Urinary bladder (tissue), 4 donors: Measurements from ENCODE around the gene RAF1. TPM values are rescaled to one million over a fixed set of nuclear protein-coding genes. Genes with fewer than 3 reads are reported as not detected.

Experiments
- DNase-seq: peaks from one replicate; pipeline ENCODE4 v3.0.0-alpha.2; 2015; ENCODE audit errors: extremely low spot score
- H3K27ac ChIP-seq: one replicate; pipeline ENCODE4 v1.5.1; 2013; ENCODE audit warnings: low read depth, mild to moderate bottlenecking, moderate library complexity
- H3K36me3 ChIP-seq: one replicate; pipeline ENCODE4 v1.6.1; 2013; ENCODE audit warnings: mild to moderate bottlenecking, moderate library complexity; ENCODE audit not compliant: insufficient read depth
- H3K4me1 ChIP-seq: one replicate; pipeline ENCODE4 v1.6.1; 2013; ENCODE audit warnings: mild to moderate bottlenecking, moderate library complexity; ENCODE audit not compliant: insufficient read depth
- H3K4me3 ChIP-seq: one replicate; pipeline ENCODE4 v1.5.1; 2013; ENCODE audit warnings: low read depth, low read length
- WGBS: extraction: QIAGEN DNeasy Blood & Tissue Kit; methylation state at CpG from one replicate; pipeline ENCODE4 v1.1.7; 2013; 5-methylcytosine and 5-hydroxymethylcytosine counted together
- polyA plus RNA-seq: library from polyadenylated mRNA; stranded (reverse); fragments of 200-250 nt; gene quantifications from one replicate; pipeline ENCODE4 v1.2.3, GENCODE V29; 2013
- total RNA-seq: library from RNA; depleted of rRNA; stranded (reverse); fragments of >200 nt; gene quantifications from one replicate; pipeline ENCODE4 v1.2.3, GENCODE V29; 2014
- donor health status: healthy with polysubstance abuse.
- donor health status: healthy.

RAF1 gene
- total and polyA plus RNA-seq, 2 donors, result 69.5 to 107 TPM

GRCh38 chr3:12620305-12620704 lies 43.6 kb downstream of the RAF1 start:
- no peak overlapping the region for H3K4me3 ChIP-seq
- H3K36me3 ChIP-seq, result peaks cover 3% of the 10 kb centered on the region
- WGBS, result 93% methylated on average over 6 of the region's 6 CpGs
- H3K27ac ChIP-seq, result no peak overlapping the region
- H3K4me1 ChIP-seq, result no peaks in the 10 kb centered on the region
- DNase-seq, result no peak

- DNase-seq, result no peak
- Histone ChIP-seq H3K4me3 (no peak overlapping the region), H3K36me3 (peaks cover 3% of the 10 kb centered on the region), H3K4me1 (no peaks in the 10 kb centered on the region), H3K27ac (no peak overlapping the region)
- 90% methylated on average over 6 of the region's 6 CpGs for WGBS
These were observed 45.5 kb downstream of the RAF1 start for GRCh38 chr3:12618426-12618825.

DNA sequence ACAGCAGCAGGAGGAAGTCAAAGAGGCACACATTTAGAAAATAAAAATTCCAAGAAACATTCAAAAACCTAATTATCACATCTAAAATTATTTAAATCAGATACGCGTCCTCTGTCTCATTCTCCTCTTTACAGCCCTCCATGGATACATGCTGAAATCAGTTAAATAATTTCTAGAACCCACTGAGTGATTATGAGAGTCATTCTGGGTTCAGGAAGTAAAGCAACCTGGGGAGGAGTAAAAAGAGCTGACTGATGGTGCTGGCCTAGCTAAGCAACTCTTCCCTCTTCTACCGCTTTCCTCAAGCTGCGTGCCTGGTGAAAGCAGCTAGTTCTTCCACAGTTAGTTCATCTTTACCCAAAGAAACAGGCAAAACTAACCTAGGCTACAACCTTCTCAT lies 48.7 kb downstream of the RAF1 start:
- 98% methylated on average over 4 of the region's 4 CpGs for WGBS
- Histone ChIP-seq H3K36me3 (peaks cover 4% of the 10 kb centered on the region), H3K27ac (no peak overlapping the region), H3K4me3 (no peak overlapping the region), H3K4me1 (no peaks in the 10 kb centered on the region)
- DNase-seq, result no peak

DNA sequence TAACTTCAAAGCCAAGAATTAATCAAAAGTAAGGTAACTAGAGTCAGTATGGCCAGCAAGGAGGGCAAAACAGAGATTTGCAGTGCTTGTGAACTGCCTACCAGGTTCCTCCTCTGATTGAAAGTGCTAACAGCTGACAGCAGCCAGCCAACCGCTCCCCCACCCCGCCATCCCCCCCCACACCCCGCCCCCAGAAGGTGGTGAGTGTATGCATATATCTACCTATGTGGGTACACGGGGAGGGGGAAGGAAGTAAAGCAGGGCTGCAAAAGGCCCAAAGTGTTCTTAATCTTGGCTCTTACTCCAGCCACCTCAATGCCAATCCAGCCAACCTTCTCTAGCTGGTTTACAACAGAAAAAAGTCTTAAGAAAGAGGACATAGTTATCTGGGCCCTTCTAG lies 50.7 kb downstream of the RAF1 start:
- WGBS, result 64% methylated on average over 4 of the region's 4 CpGs
- no peak overlapping the region for H3K4me3 ChIP-seq
- H3K4me1 ChIP-seq, result no peaks in the 10 kb centered on the region
- DNase-seq, result no peak
- no peak overlapping the region for H3K27ac ChIP-seq
- H3K36me3 ChIP-seq, result peaks cover 7% of the 10 kb centered on the region

DNA sequence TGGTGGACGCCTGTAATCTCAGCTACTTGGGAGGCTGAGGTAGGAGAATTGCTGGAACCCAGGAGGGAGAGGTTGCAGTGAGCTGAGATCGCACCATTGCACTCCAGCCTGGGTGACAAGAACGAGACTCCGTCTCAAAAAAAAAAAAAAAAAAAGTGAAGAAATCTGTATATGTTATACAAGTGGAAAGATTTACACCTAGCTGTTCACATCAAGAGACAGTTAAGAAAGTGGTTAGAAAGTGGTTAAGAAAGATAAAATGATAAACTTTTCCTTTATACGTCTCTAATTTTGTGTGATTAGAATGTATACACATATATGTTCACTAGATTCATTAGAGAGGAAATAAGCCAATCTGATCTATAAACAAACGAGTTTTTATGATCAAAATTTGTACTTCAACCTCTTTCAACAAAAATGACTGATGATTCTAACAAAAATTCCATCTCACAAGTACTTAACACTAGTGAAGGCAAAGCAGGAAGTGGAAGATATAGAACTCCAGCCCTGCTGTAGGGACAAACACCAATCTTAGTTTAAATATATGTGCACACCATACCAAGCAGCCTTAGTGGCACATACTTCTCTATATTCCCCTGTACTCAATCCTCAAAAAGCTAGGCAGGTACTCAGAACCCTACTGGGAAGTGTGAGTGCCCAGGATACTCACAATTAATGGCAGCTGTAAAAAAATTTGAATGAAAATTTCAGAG lies 51.2 kb downstream of the RAF1 start:
- Histone ChIP-seq H3K36me3 (peaks cover 7% of the 10 kb centered on the region), H3K4me1 (no peaks in the 10 kb centered on the region), H3K4me3 (no peak overlapping the region), H3K27ac (no peak overlapping the region)
- DNase-seq, result no peak
- 90% methylated on average over 6 of the region's 6 CpGs for WGBS

- Histone ChIP-seq H3K4me3 (no peak overlapping the region), H3K36me3 (peaks cover 4% of the 10 kb centered on the region), H3K4me1 (no peaks in the 10 kb centered on the region), H3K27ac (no peak overlapping the region)
- WGBS, result 76% methylated on average over 5 of the region's 5 CpGs
- DNase-seq, result no peak
These were observed 52.8 kb downstream of the RAF1 start for GRCh38 chr3:12611117-12611516.

- H3K27ac ChIP-seq, result no peak overlapping the region
- peaks cover 4% of the 10 kb centered on the region for H3K36me3 ChIP-seq
- no peak overlapping the region for H3K4me3 ChIP-seq
- DNase-seq, result no peak
- H3K4me1 ChIP-seq, result no peaks in the 10 kb centered on the region
- WGBS, result 93% methylated on average over 1 of the region's 1 CpG
These were observed 55.5 kb downstream of the RAF1 start for GRCh38 chr3:12608376-12608775.

GRCh38 chr3:12603969-12604368 lies 59.9 kb downstream of the RAF1 start:
- no peak for DNase-seq
- Histone ChIP-seq H3K4me3 (no peak overlapping the region), H3K4me1 (no peaks in the 10 kb centered on the region), H3K36me3 (peaks cover 8% of the 10 kb centered on the region), H3K27ac (no peak overlapping the region)
- 84% methylated on average over 2 of the region's 2 CpGs for WGBS

- no peak overlapping the region for H3K27ac ChIP-seq
- WGBS, result 44% methylated on average over 1 of the region's 1 CpG
- no peak for DNase-seq
- no peaks in the 10 kb centered on the region for H3K4me1 ChIP-seq
- H3K4me3 ChIP-seq, result no peak overlapping the region
- peaks cover 5% of the 10 kb centered on the region for H3K36me3 ChIP-seq
These were observed 62.8 kb downstream of the RAF1 start for GRCh38 chr3:12601072-12601471.

- H3K36me3 ChIP-seq, result peaks cover 5% of the 10 kb centered on the region
- no peaks in the 10 kb centered on the region for H3K4me1 ChIP-seq
- H3K4me3 ChIP-seq, result no peak overlapping the region
- no peak overlapping the region for H3K27ac ChIP-seq
- DNase-seq, result no peak
These were observed 65.0 kb downstream of the RAF1 start for GRCh38 chr3:12598890-12599289.

GRCh38 chr3:12593473-12593872 lies 70.4 kb downstream of the RAF1 start:
- 94% methylated on average over 3 of the region's 3 CpGs for WGBS
- Histone ChIP-seq H3K4me3 (no peak overlapping the region), H3K4me1 (no peaks in the 10 kb centered on the region), H3K36me3 (no peaks in the 10 kb centered on the region), H3K27ac (no peak overlapping the region)
- DNase-seq, result no peak

DNA sequence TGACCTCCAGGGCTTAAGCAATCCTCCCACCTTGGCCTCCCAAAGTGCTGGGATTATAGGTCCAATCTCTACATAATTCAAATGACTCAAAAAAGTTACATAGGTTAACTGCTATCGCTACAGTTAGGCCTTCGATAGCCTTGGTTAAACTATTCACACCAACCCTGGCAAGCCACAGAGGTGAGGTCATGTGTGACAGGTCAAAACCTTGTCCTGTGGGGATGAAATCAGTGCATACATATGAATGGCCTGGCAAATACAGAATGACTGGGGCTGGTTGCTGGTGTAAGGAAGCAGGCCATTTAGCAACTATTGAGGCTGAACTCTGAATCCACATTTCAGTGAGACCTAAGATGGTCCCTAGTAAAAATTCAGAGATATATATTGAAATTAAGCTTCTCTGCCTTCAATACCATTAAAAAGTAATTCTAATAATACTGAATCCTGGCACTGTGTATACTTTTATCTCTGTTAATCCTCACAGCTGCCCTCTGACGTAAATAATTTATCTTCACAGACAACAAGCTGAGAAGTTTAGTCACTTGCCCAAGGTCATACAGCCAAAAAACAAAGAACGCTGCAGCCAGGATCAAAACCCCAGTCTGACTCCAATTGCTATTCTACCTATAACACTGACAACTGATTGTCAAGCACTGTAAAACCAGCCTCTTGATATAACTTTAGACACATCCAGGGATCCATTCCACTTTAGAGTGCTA lies 71.8 kb downstream of the RAF1 start:
- DNase-seq, result no peak
- 83% methylated on average over 4 of the region's 4 CpGs for WGBS
- Histone ChIP-seq H3K36me3 (no peaks in the 10 kb centered on the region), H3K27ac (no peak overlapping the region), H3K4me3 (no peak overlapping the region), H3K4me1 (no peaks in the 10 kb centered on the region)

DNA sequence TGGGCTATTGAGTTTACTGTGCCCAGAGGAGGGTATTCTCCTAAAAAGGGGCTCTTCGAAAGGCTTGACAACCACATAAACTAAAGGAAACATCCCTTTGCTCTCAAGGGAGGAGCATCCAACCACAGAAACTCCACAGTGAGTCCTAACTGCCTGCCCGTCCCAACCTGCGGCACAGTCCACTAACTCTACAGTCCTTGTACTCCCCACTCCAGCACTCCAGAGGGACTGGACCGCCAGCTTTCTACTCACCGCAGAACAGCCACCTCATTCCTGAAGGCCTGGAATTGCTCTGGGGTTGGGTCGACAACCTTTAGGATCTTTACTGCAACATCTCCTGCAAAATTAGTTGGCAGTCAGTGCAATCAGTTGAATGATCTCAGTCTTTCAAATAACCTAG lies 72.5 kb downstream of the RAF1 start:
- no peaks in the 10 kb centered on the region for H3K36me3 ChIP-seq
- H3K4me3 ChIP-seq, result no peak overlapping the region
- 97% methylated on average over 6 of the region's 6 CpGs for WGBS
- DNase-seq, result no peak
- no peaks in the 10 kb centered on the region for H3K4me1 ChIP-seq
- no peak overlapping the region for H3K27ac ChIP-seq

- Histone ChIP-seq H3K4me3 (no peak overlapping the region), H3K27ac (no peak overlapping the region), H3K36me3 (no peaks in the 10 kb centered on the region), H3K4me1 (no peaks in the 10 kb centered on the region)
- DNase-seq, result no peak
- whole genome bisulfite sequencing, result 79% methylated on average over 1 of the region's 4 CpGs
These were observed 73.8 kb downstream of the RAF1 start for GRCh38 chr3:12590096-12590495.
